Left renal cortex interstitium (tissue), 4 donors: ENCODE data around the gene ERAS. TPM values are rescaled to one million over a fixed set of nuclear protein-coding genes. Genes with fewer than 3 reads are reported as not detected.
"Not testable (repeated sequence)": the region's sequence is repeated elsewhere in the genome, so short reads cannot be mapped to it uniquely, and the experiment has no call there.

ENCODE experiments used
- DNase-seq, 4 donors: peaks; one replicate each; pipeline ENCODE4 v3.0.0-alpha.2; 2013; ENCODE audit warnings: low read depth in 4 of 4, low spot score in 2 of 4, missing footprints in 1 of 4
- polyA plus RNA-seq, 4 donors: library from polyadenylated mRNA; unstranded; fragments of 120-200 nt; gene quantifications; one replicate each; pipeline ENCODE4 v1.2.1, GENCODE V29; 2013; ENCODE audit not compliant: insufficient read length in 4 of 4

ERAS gene
- polyA plus RNA-seq, 4 donors, result 0.16 to 0.36 TPM; not detected in 2

DNA sequence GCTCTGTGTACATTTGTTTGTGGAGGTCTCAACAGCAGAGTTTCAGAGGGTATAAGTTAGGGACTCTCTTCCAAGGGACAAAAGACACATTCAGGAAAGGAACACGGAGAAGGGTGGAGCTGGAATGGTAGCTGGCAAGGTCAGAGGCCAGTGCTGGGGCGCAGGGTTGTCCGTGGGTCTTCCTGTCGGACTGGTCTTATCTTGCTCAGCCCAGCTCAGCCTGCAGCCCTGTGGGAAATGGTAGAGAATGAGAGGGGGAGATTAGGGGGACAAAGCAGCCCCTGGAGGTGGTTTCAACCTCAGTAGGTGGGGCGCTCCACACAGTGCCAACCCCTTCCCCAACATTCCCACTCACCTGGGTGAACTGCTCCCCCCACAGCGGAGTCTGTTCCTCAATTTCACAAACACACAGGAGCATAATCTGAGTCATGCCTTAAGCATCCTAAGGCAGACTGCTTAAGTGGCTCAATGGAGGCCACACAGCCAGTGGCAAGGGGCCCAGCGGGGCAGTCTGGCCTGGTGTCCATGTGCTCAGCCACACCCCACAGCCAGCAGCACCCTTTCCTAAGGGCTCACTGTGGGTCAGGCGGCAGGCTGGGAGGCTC, 31.3 kb upstream of the ERAS start:
- DNase-seq, result no peak

DNA sequence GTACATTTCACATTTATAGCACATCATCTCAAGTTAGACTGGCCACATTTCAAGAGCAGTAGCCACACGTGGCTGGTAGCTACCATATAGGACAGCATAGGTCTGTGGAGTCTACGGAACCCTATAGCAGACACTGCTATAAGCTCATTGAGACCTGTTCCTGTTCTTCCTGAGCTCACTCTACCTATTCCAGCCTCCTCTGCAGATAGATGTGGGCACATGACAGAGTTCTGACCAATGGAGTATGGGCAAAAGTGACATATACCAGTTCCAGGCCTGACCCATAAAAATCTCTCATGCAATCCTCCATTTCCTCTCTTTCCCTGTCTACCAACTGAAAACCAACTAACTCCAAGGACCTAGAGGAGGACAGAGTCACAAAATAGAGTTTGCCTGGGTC, 28.0 kb upstream of the ERAS start:
- no peak for DNase-seq

DNA sequence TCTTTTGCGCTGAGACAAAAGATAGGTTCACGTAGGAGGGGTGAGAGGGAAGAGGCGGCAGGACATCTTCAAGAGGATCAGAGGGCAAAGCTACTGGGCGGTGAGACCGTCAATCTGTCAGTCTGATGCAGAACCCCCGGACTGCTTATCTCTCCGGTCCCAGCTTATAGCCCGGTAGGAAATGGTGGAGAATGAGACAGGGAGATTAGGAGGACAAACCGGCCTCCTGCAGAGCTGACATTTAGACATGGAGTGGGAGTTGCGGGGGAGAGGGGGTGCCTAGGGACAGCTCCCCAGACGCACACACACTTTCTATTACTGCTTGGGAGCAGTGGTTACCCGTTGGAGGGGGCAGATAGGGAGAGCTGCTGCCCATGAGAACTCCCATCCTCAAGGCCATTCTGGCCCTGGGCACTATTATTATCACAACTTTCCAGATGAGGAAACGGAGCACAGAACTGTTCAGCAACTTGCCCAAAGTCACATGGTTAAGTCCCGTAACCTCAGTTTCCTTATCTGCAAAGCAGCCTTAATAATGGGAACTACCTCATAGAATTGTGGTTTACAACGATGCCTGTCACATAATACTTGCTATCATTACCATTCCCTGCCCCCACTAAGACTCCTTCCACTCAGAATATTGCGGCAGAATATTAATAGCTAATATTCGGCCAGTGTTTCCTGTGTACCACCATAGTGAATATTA, 25.6 kb upstream of the ERAS start:
- no peak for DNase-seq

DNA sequence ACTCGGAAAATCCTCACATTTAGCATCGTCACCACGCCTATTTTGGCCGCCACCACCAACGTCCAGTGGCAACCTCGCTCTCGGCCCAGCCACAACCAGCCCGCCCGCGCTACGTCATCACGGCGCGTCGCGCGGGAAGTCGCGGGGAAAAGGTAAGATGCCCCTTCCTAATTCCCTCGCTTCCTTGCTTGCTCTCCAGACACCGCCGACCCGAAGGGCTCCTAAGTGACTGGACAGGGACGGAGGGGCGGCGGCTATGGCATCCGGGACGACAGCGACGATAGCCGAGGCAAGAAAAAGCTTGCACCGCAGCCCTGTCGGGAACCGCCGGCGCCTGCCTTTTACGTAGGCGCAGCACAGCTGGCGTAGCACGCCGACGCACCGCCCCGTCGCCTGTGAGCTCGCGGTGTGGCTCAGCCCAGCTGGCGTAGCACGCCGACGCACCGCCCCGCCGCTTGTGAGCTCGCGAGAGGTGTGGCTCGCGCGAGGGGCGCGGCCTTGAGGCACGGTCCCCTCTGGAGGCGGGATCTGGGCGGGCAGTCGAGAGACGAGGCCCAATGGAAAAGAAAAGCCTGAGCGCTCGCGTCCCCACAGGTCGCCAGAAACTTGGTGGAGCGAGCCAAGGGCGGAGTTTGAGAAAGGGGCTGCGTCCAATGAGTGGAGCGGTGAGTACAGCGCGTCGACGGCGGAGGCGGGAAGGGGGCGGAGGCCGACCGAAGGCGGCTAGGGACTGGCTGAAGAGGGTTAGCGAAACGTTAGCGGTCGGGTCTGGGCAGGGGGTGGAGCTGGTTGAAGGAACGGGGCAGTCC, 24.8 kb upstream of the ERAS start, which contains the start of gene HDAC6:
TSS of gene HDAC6 (plus strand) at position 788 of the 809 bp plus-strand sequence. CDS start 626 bp downstream, outside the sequence.
- peak; percentile 82 to 95 (median 91) for DNase-seq

DNA sequence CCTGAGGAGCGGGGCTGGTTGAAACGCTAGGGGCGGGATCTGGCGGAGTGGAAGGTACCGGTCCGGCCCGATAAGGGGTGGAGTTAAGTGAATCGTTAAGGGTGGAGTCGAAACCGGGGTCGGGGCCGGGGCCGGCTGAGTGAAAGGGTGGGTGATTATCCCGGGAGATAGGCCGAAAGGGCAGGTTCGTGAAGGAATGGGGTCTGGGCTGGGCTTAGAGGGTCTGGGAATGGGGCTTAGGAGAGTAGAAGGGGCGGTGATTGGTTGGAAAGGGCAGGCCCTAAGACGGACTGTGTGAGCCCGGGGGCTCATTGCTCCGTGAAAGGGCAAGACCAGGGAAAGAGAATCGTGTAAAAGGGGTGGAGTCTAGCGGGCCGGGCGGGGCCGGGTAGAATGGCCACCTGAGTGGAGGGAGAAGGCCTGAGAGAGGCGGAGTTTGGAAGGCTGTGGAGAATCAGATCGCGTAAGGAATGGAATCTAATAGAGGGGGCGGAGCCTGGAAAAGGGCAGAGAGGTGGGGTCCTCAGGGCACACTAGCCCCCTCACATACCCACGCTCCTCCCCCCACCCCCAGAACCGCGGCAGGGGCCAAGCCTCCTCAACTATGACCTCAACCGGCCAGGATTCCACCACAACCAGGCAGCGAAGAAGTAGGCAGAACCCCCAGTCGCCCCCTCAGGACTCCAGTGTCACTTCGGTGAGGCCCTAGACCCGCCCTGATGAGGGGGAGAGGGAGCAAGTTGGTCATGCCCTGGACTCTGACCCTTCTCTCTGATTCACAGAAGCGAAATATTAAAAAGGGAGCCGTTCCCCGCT, 24.0 kb upstream of the ERAS start:
- DNase-seq, result peak; percentile 43 to 69 (median 55)

DNA sequence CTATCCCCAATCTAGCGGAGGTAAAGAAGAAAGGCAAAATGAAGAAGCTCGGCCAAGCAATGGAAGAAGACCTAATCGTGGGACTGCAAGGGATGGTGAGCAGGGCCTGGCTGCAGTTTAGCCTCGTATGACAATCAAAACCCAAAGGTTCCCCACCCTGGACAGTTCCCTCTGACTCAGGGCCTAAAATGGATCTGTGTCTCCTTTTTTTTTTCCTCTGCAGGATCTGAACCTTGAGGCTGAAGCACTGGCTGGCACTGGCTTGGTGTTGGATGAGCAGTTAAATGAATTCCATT, 23.5 kb upstream of the ERAS start:
- DNase-seq, result no peak

DNA sequence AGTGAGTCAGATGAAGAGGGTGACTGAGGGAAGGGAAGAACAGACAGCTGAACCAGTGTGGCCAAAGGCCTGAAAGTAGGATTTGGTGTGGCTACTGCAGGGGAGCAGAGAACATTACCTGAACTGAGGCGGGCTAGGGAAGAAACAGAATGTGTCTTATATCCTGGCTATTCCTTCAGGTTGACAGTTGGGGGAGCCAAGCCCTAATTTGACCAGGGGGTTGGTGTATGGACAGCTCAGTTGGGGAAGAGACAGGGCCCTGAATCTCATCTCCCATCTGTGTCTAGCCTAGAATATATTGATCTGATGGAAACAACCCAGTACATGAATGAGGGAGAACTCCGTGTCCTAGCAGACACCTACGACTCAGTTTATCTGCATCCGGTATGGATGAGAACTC, 20.2 kb upstream of the ERAS start:
- no peak for DNase-seq

DNA sequence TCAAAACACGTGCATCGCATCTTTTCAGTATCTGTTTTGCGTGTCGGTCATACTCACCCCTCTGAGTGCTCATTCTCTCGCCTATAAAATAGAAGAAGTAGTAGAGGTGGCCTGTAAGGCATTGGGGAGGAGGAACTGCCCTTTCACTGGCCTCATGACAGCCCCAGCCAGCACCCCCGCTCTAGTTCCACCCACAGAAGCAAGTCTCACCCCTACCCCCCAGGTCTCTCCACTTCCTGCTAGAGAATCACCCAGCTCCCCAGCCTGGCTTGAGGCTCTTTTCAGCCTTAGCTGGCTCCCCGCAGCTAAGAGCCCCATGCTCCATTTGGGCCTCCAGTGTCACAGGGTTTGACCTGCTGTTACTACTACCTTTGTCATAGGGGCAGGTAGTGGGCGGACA, 12.7 kb upstream of the ERAS start:
- no peak for DNase-seq

DNA sequence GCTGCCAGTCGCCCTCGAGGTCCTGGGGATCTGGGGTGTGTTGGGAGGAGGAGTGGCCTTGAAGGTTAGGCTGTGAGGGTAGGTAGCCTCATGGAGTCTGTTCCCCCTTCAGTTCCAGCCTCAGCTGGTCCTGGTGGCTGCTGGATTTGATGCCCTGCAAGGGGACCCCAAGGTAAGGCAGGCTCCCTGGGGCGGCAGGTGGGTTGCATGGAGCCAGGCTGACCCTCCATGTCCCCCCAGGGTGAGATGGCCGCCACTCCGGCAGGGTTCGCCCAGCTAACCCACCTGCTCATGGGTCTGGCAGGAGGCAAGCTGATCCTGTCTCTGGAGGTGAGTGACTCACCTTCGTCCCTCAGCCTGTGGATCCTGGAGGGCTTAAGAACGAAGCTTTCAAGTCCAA, 11.6 kb upstream of the ERAS start:
- no peak for DNase-seq

DNA sequence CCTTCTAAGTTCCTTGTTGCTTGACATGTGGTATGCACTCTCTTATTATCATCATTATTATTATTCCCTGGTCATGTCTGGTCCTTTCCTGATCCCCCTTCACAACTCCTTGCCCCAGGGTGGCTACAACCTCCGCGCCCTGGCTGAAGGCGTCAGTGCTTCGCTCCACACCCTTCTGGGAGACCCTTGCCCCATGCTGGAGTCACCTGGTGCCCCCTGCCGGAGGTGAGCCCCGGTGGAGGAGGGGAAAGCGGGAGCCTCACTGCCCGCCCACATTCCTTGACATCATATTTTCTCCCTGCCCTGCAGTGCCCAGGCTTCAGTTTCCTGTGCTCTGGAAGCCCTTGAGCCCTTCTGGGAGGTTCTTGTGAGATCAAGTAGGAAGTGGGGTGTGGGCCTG, 11.0 kb upstream of the ERAS start:
- DNase-seq, result no peak

DNA sequence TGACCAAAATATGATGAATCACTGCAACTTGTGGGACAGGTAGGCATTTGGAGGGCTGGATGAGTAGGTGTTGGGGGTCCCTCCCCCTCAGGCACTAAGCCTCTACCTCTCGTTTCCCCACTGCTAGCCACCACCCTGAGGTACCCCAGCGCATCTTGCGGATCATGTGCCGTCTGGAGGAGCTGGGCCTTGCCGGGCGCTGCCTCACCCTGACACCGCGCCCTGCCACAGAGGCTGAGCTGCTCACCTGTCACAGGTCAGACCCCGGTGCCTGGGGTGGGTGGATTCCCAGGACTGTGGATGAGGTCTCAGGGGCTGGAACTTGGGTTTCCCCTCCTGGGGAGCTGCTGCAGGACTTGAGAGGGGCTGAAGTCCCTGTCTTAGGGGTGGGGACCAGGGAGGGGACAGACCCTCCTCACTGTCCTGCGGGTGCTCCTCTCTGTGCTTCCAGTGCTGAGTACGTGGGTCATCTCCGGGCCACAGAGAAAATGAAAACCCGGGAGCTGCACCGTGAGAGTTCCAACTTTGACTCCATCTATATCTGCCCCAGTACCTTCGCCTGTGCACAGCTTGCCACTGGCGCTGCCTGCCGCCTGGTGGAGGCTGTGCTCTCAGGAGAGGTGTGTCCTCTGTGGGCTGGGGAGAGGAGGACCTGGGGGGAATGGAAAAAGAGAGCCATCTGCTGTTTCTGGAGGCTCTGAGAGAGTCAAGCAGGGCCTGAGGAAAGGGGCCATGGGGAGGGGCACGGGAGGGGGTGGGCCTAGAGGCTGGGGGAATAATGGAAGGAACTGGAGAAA, 10.1 kb upstream of the ERAS start:
- DNase-seq, result no peak

DNA sequence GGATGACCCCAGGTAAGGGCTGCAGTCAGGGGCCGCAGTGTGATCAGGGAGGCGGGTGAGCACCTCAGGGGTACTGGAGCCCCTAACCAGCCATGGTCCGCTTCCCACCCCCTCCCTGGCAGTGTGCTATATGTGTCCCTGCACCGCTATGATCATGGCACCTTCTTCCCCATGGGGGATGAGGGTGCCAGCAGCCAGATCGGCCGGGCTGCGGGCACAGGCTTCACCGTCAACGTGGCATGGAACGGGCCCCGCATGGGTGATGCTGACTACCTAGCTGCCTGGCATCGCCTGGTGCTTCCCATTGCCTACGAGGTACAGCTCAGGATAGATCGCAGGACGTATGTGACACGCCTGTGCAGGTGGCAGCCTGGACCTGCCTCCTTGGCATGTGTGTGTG, 8.2 kb upstream of the ERAS start:
- DNase-seq, result no peak

DNA sequence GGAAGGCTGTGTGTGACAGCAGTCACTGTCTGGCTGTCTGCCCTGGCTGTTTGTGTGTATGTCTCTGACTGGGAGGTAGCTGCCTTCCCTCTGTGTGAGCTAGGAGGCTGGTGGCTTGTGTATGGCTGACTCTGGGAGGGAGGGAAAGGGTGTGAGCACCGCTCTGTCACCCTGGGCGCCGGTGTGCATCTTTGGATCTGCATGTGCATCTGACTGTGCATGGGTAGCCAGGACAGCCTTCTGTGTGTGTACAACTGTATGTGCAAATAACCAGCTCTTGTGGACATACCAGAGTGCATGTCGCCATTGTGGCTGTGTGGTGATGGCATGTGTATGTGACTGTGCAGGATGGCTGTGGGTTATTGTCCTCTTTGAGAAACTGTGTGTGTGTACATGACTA, 7.4 kb upstream of the ERAS start:
- DNase-seq, result no peak

DNA sequence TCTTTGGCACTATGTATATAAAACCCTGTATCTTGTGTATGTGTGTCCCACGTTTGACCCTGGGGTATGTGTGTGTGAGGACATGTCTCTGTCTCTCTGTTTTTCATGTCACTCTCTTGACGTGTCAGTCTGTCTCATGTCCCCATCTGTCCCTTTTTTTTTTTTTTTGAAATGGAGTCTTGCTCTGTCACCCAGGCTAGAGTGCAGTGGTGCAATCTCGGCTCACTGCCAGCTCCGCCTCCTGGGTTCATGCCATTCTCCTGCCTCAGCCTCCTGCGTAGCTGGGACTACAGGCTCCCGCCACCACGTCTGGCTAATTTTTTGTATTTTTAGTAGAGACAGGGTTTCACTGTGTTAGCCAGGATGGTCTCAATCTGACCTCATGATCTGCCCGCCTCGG, 6.9 kb upstream of the ERAS start:
- DNase-seq, result not testable (repeated sequence)

DNA sequence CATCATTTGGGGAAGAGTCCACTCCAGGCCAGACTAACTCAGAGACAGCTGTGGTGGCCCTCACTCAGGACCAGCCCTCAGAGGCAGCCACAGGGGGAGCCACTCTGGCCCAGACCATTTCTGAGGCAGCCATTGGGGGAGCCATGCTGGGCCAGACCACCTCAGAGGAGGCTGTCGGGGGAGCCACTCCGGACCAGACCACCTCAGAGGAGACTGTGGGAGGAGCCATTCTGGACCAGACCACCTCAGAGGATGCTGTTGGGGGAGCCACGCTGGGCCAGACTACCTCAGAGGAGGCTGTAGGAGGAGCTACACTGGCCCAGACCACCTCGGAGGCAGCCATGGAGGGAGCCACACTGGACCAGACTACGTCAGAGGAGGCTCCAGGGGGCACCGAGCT, 3.3 kb upstream of the ERAS start:
- DNase-seq, result no peak

DNA sequence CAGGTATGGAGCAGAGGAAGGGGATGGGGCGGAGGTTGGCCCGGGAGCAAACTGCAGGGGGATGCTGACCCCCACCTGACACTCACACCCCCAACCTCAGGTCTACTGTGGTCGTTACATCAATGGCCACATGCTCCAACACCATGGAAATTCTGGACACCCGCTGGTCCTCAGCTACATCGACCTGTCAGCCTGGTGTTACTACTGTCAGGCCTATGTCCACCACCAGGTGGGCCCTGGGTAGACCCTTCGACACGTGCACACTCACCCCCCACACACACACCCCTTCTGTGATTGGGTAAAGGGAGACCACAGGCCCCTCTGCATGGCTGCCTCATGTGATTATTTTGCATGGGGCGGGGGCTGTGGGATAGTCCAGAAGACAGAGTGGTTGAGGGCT, 2.2 kb upstream of the ERAS start:
- no peak for DNase-seq

DNA sequence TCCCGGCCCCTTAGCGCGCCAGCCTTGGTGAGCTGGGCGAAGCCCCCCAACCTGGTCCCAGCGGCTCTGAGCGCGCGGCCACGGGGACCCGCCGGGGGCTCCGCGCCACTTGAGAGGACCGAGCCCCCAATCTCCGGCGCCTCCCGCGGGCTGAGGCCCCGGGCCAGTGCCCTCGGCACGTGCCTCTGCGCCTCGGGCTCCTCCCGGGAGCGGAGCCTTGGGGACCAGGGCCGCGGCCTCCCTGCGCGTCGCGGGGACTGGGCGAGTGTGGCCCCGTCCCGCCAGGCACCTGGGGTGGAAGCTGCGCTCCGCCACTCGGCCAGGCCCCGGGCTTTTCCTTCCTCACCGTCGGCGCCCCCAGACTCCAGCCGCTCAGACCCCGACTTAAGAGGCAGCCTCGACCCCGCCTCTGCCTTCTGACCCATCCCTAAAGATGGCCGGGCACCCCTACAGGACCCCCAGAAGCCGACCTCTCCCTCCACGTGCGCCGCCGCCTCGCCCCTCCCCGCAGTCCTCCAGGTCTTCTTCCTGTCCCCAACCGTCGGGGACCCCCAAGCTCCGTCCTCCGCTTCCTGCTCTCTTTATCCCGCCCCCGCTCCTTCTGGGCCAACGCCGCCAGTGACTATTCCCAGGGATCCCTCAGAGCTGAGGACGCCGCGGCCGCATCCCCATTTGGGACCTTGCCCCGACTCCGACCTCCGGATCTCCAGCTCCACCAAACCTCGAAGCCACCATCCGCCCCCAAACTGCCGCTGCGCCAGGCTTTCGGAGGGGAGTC, 752 bp downstream of the ERAS start:
- DNase-seq, result no peak

DNA sequence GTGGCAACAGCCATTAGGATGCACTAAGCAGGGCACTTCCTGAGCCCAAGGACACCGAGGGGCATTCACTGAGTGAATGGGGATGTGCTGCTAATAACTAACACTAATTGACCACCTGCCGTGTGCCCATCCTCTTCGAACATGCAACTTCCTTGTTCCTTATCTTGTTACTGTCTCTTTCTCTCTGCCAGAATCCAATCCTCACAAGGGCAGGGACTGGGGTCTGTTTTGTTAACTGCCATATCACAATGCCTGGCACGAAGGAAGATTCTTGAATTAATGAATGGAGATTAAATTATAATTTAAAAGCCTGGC, 1.3 kb downstream of the ERAS start:
- no peak for DNase-seq

DNA sequence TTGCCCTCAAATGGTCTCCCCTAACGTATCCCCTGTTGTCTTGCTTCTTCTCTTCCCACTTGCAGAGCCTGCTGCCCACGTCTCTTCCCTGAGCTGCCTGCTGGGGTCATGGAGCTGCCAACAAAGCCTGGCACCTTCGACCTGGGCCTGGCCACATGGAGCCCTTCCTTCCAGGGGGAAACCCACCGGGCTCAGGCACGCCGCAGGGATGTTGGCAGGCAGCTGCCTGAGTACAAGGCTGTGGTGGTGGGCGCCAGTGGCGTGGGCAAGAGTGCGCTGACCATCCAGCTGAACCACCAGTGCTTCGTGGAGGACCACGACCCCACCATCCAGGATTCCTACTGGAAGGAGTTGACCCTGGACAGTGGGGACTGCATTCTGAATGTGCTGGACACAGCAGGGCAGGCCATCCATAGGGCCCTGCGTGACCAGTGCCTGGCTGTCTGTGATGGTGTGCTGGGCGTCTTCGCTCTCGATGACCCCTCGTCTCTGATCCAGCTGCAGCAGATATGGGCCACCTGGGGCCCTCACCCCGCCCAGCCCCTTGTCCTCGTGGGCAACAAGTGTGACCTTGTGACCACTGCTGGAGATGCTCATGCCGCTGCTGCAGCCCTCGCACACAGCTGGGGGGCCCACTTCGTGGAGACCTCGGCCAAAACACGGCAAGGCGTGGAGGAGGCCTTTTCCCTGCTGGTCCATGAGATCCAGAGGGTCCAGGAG, 2.9 kb downstream of the ERAS start:
- DNase-seq, result no peak
